Right lobe of liver (tissue), 4 donors: ENCODE measurements around the gene CES4A.
"Not testable (repeated sequence)": the region's sequence is repeated elsewhere in the genome, so short reads cannot be mapped to it uniquely, and the experiment has no call there.

ENCODE experiments used
- CTCF ChIP-seq, 4 donors: fragments of 200-600 bp in 3 of 4; fragments of 450-650 bp in 1 of 4; IDR thresholded peaks; one replicate each; pipeline versions ENCODE4 v1.5.1 to v1.8.0; 2016 to 2022; ENCODE audit warnings: antibody characterized with exemption in 4 of 4, mild to moderate bottlenecking in 2 of 4
- POLR2A ChIP-seq: fragments of 450-650 bp; IDR thresholded peaks from one replicate; pipeline ENCODE4 v1.6.1; 2017; ENCODE audit warnings: antibody characterized with exemption, mild to moderate bottlenecking
- donor health status: DM: no; HTN: no; CAD: no.
- donor health status: DM: no; HTN: no; CAD: no.
- donor health status: DM: no; HTN: yes; CAD: no.

DNA sequence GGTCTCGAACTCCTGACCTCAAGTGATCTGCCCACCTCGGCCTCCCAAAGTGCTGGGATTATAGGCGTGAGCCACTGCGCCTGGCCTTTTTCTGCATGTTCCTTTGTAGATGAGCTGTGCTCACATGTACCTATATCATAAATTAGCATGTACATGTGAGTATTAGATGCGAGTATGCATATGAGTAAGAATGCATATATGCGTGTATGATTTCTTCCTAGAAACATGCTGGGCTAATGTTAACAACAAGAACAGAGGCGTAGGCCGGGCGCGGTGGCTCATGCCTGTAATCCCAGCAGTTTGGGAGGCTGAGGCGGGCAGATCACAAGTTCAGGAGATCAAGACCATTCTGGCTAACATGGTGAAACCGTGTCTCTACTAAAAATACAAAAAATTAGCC is 5.2 kb downstream of the CES4A start:
- not testable (repeated sequence) for TF ChIP-seq POLR2A; CTCF (IDR thresholded peaks at IDR 0.05)
